HG02943 (cell line): ENCODE measurements around the gene KAZN.
"Not testable (repeated sequence)": the region's sequence is repeated elsewhere in the genome, so short reads cannot be mapped to it uniquely, and the experiment has no call there.

Experiments used
- ATAC-seq: cut with Tn5 transposase; IDR thresholded peaks from one replicate; pipeline ENCODE4 v1.9.1; 2021; ENCODE audit warnings: mild to moderate bottlenecking, low read depth, moderate library complexity; ENCODE audit not compliant: unreplicated experiment

KAZN gene

DNA sequence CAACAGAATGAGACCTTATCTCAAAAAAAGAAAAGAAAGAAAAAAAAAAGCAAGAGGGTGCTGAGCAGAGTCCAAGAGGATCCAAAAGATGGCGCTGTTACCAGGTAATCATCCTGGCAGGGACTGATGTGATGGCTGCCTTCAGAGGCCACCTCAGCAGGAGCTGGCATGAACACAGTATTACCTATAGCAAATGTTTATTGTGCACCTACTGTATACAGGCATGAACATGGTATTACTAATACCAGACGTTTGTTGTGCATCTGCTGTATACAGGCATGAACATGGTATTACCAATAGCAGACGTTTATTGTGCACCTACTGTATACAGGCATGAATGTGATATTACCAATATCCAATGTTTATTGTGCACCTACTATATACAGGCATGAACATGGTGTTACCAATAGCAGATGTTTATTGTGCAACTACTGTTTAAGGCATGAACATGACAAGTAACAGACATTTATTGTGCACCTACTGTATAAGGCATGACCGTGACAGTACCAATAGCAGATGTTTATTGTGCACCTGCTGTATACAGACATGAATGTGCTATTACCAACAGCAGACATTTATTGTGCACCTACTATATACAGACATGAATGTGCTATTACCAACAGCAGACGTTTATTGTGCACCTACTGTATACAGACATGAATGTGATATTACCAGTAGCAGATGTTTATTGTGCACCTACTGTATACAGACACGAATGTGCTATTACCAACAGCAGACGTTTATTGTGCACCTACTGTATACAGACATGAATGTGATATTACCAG, 439.9 kb downstream of the KAZN start:
- no peak for ATAC-seq

GRCh38 chr1:15039017-15039648, 440.6 kb downstream of the KAZN start:
- no peak for ATAC-seq

DNA sequence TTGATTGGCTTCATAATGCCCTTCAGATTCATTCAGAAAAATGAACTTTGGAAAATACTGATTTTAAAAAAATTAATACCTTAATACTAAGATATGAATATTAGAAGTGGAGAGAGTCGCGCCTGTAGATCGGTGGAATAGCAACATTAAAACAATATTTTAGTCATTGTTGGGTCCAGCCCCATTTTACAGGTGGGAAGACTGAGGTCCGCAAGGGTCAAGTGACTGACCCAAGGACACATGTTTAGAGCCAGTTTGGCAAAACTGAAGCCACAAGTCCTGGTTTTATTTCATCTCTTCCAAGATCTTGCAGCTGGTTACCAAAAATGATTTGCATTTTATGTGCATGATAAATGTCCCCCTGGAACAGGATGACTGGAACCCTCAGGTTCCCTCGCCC, 441.4 kb downstream of the KAZN start:
- no peak for ATAC-seq

DNA sequence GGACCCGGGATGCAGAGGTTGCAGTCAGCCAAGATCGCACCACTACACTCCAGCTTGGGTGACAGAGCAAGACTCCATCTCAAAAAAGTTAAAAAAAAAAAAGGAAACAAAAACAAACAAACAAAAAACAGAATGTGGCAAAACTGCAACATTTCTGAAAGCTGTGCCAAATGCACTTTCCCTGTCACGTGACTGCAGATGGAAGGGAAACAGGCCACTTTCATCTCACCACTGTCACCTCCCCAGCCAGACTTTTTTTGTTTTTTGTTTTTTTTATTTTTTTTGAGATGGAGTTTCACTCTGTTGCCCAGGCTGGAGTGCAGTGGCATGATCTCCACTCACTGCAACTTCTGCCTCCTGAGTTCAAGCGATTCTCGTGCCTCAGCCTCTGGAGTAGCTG, 442.2 kb downstream of the KAZN start:
- ATAC-seq = not testable (repeated sequence)

GRCh38 chr1:15042866-15043265, 444.4 kb downstream of the KAZN start:
- ATAC-seq = no peak

DNA sequence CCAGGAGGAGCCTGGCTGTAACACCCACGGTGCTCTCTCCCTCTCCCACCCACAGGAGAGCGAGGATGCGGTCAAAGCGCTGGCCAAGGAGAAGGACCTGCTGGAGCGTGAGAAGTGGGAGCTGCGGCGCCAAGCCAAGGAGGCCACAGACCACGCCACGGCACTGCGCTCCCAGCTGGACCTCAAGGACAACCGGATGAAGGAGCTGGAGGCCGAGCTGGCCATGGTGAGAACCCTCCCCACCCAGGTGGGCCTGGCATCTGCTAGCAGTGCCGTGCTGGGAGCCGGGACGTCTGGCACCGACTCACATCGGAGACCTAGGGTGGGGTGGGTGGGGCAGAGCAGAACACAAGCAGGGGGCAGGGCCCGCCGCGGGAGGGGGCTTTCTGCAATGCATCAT, 445.4 kb downstream of the KAZN start:
- no peak for ATAC-seq

GRCh38 chr1:15045123-15045522, 446.6 kb downstream of the KAZN start:
- no peak for ATAC-seq

DNA sequence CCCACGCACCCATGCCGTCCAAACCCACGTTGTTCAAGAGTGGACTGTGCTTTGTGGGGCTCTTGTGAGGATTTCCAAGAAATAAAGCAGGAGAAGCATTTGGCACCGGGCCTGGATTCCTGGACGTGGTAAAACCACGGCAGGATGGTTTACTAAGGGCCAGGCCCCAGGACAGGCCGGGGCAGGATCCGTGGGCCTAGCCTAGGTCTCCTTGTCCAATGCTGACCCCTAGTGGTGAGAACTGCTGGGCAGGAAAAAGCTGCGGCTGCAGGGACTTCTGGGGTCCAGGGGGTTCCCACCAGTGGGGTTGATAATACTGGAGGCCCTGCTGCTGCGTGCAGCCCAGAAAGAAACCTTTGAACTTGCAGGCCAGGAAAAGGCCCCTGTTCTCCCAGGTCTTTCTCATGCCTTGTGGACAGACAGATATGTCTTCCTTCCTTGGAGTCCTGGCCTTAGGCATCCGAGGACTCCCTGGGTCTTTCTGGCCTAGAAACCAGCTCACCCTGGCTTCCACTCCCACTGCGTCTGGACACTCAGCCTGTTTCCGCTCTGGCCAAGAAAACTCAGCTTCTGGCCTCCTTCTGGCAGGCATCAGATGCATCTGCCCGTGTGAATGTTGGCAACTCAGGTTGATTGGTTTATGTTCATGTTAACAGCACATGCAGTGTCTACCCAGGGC, 448.1 kb downstream of the KAZN start:
- ATAC-seq = no peak

GRCh38 chr1:15047237-15047636, 448.8 kb downstream of the KAZN start:
- ATAC-seq = no peak

DNA sequence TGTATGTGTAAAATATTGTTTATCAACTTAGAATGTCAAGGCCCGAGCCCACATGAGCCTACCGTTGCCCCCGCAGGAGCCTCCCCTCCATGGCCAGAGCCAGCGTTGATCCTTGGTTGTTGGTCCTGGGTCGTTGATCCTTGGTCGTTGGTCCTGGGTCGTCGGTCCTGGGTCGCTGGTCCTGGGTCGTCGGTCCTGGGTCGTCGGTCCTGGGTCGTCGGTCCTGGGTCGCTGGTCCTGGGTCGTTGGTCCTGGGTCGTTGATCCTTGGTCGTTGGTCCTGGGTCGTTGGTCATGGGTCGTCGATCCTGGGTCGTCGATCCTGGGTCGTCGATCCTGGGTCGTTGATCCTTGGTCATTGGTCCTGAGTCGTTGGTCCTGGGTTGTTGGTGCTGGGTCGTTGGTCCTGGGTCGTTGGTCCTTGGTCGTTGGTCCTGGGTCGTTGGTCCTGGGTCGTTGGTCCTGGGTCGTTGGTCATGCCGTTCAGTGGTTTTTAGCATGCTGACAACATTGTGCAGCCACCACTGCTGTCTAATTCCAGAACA, 450.0 kb downstream of the KAZN start:
- no peak for ATAC-seq

DNA sequence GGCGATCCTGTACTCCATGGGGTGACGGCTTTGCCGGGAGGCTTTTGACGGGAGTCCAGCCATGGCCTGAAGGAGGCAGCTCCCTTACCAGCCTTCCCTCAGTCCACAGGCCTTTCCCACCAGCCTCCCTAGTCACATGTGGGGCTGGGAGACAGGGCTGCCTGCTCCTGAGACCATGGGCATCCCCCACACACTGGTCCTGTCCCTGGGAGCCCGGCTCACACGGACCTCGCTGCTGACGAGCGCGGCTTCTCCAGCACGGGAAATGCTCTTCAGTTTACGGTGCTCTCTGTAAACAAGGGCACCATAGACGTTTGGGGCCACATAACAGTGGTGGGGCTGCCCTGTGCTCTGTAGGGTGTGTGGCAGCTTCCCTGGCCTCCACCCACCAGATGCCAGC, 450.6 kb downstream of the KAZN start:
- no peak for ATAC-seq

GRCh38 chr1:15051882-15052528, 453.5 kb downstream of the KAZN start:
- no peak for ATAC-seq

- no peak for ATAC-seq
Observed at GRCh38 chr1:15053153-15053552, 454.7 kb downstream of the KAZN start.

GRCh38 chr1:15055736-15056415, 457.4 kb downstream of the KAZN start:
- no peak for ATAC-seq

DNA sequence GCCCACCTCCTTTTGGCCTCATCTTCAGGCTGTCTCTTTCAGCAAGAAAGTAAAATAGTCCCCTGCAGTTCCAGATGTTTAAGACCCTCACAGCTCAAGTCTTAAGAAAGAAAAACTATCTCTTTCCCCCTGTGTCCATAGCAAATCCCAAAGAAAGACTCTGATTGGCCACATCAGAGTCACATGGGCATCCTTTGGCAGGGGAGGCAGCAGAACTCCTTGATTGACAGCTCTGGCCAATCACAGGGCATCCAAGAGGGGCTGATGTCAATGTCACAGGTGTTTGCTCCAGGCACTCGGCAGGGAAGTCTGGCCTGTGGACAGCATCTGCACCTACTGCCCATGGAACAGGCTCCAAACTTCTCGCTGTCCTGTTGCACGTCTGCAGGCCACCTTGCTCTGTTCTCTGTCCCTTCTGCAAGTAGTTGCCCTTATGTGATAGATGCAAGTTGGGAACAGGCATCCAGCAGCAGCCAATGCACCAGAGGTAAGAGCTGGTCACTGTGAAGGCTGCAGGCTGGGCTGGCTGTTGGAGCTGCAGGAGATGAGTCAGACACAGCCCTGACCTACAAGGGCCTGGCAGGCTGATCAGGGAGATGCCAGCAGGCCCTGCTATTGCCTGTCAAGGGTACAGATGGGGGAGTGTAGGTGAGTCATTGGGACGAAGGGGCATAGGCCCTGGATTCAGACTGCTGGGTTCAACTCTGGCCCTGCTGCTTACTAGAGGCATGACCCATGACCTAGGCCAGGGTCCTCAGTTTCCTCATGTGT, 458.2 kb downstream of the KAZN start:
- ATAC-seq = no peak

DNA sequence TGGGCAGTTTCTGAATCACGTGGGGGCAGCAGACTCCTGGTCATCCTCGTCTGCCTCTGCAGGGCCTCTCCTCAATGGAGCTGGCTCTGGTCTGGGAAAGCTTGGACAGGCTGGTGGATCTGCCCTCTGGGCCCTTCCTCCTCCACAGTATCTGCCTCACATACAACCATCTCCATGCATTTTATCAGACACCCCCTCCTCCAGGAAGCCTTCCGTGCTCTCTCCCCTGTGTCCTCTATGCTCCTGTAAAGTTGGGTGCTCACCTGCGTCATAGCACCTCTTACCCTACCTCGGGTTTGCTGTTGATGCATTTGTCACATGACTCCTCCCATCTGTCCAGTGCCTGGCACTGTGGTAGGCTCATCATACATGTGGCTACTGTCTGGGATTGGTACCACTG, 459.3 kb downstream of the KAZN start:
- ATAC-seq = no peak

GRCh38 chr1:15058261-15058660, 459.8 kb downstream of the KAZN start:
- ATAC-seq = no peak

GRCh38 chr1:15060104-15060503, 461.6 kb downstream of the KAZN start:
- ATAC-seq = no peak

DNA sequence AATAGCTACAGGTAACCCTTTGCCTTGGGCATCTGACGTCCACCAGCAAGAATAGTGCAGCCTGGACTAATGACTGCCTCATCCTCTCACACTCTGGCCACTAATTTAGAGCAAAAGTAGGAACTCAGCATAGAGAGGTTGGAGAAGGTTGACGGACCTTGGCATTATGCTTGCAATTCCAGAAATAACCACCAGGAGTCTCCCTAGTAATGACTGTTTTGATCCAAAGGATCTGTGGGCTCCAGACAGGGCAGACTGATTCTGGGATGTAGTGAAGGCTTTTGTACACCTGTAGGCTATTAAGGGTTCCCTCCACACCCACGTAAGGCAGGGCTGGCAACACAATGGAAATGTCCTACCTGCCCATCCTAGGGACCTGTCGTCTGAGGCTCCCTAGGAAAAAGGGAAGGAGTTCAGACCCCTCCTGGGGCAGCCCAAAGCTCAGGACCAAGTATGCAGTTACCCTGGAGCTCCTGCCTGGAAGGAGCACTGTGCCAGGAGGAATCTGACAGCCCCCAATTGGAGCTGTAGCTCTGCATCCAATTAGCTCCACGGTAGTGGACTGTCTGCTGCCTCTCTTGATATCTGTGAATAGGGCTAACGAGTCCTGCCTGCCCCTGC, 464.1 kb downstream of the KAZN start:
- no peak for ATAC-seq
